ENCODE measurements around the gene ZPBP. TPM values are rescaled to one million over a fixed set of nuclear protein-coding genes. Genes with fewer than 3 reads are reported as not detected.

The ZPBP gene
- total RNA-seq, 1 donor from 2014 or later: not detected

DNA sequence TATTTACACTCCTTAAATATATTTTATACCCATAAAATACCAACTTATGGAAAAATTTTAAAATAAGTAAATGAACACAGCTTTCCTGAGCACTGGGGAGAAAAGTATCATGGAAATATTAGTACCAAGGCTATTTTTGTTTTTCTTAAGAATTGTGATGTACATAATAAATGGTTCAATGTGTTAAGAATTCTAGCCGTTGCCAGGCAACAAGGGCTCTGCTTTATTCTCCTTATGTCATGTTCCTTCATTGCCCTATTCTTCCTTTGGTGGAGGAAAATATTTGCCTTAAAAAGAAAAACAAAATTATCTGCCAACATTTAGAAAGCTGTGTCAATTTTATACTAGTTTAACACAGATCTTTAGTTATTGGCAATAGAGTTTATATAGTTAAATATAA, 2.6 kb upstream of the ZPBP start:
- no peaks in the 10 kb centered on the region for H3K36me3 ChIP-seq (ENCODE audit: insufficient read depth, low read length)
- no peak overlapping the region for H3K27ac ChIP-seq (ENCODE audit: low read depth, low read length)
- no peaks in the 10 kb centered on the region for H3K9me3 Mint-ChIP-seq (ENCODE audit: unreplicated experiment)
- no peaks in the 10 kb centered on the region for H3K27me3 ChIP-seq (ENCODE audit: insufficient read depth, low read length)
- H3K4me2 ChIP-seq (ENCODE audit: low read length): no peak overlapping the region
- no peak overlapping the region for H3K27ac Mint-ChIP-seq (ENCODE audit: unreplicated experiment)
- no peak overlapping the region for H3K4me3 Mint-ChIP-seq (ENCODE audit: unreplicated experiment)
- H4K20me1 ChIP-seq (ENCODE audit: insufficient read depth, low read length): no peaks in the 10 kb centered on the region
- H3K79me2 ChIP-seq (ENCODE audit: insufficient read depth, low read length): no peaks in the 10 kb centered on the region
- no peaks in the 10 kb centered on the region for H3K27me3 Mint-ChIP-seq (ENCODE audit: low read depth, unreplicated experiment)
- H3K9ac ChIP-seq (ENCODE audit: low read length): no peak overlapping the region
- no peaks in the 10 kb centered on the region for H3K36me3 Mint-ChIP-seq (ENCODE audit: low read depth, unreplicated experiment)
- TF ChIP-seq, protein P1, sequence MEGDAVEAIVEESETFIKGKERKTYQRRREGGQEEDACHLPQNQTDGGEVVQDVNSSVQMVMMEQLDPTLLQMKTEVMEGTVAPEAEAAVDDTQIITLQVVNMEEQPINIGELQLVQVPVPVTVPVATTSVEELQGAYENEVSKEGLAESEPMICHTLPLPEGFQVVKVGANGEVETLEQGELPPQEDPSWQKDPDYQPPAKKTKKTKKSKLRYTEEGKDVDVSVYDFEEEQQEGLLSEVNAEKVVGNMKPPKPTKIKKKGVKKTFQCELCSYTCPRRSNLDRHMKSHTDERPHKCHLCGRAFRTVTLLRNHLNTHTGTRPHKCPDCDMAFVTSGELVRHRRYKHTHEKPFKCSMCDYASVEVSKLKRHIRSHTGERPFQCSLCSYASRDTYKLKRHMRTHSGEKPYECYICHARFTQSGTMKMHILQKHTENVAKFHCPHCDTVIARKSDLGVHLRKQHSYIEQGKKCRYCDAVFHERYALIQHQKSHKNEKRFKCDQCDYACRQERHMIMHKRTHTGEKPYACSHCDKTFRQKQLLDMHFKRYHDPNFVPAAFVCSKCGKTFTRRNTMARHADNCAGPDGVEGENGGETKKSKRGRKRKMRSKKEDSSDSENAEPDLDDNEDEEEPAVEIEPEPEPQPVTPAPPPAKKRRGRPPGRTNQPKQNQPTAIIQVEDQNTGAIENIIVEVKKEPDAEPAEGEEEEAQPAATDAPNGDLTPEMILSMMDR (IDR thresholded peaks at IDR 0.05; ENCODE audit: insufficient read depth, low read depth, low read length): no peak
- TF ChIP-seq EZH2 (IDR thresholded peaks at IDR 0.05; ENCODE audit: insufficient read depth, low read length): no peak
- FAIRE-seq (no peak), DNase-seq (ENCODE audit: low read depth) (no peak)
- no peak overlapping the region for H2AFZ ChIP-seq (ENCODE audit: low read depth, low read length)
- no peaks in the 10 kb centered on the region for H3K4me1 Mint-ChIP-seq (ENCODE audit: low read depth, unreplicated experiment)
- no peak overlapping the region for H3K4me3 ChIP-seq (ENCODE audit: insufficient read depth, low read depth, low read length)
- no peaks in the 10 kb centered on the region for H3K9me3 ChIP-seq (ENCODE audit: insufficient read depth, low read depth, low read length)
- no peaks in the 10 kb centered on the region for H3K4me1 ChIP-seq (ENCODE audit: insufficient read depth, low read length)

DNA sequence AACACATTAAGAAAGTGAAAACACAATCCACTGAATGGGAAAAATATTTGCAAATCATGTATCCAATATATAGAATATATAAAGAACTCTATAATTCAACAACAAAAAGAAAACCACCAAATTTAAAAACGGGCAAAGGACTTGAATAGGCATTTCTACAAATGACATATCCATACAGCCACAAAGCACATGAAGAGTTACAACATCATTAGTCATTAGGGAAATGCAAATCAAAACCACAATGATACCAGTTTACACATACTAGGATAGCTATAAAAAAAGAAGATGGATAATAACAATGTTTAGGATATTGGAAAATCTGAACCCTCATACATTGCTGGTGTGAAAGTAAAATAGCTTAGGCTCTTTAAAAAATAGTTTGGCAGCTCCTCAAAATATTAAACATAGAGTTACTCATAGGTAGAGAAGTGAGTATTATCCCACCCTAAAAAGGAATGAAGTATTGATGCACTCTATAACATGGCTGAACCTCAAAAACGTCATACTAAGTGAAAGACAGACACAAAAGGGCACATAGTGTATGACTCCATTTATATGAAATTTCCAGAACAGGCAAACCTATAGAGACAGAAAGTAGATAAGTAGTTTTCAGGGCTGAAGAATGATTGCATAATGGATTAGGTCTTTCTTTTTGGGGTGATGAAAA, 4.5 kb downstream of the ZPBP start:
- no peaks in the 10 kb centered on the region for H3K9me3 ChIP-seq (ENCODE audit: insufficient read depth, low read depth, low read length)
- Mint-ChIP-seq H3K4me1 (ENCODE audit: low read depth, unreplicated experiment) (no peaks in the 10 kb centered on the region), H3K36me3 (ENCODE audit: low read depth, unreplicated experiment) (no peaks in the 10 kb centered on the region), H3K4me3 (ENCODE audit: unreplicated experiment) (no peak overlapping the region), H3K27me3 (ENCODE audit: low read depth, unreplicated experiment) (no peaks in the 10 kb centered on the region), H3K27ac (ENCODE audit: unreplicated experiment) (no peak overlapping the region), H3K9me3 (ENCODE audit: unreplicated experiment) (no peaks in the 10 kb centered on the region)
- FAIRE-seq: no peak
- DNase-seq (ENCODE audit: low read depth): no peak
- H3K4me3 ChIP-seq (ENCODE audit: insufficient read depth, low read depth, low read length): no peak overlapping the region
- H3K4me1 ChIP-seq (ENCODE audit: insufficient read depth, low read length): no peaks in the 10 kb centered on the region
- H3K27me3 ChIP-seq (ENCODE audit: insufficient read depth, low read length): no peaks in the 10 kb centered on the region
- H2AFZ ChIP-seq (ENCODE audit: low read depth, low read length): no peak overlapping the region
- H3K27ac ChIP-seq (ENCODE audit: low read depth, low read length): no peak overlapping the region
- H3K9ac ChIP-seq (ENCODE audit: low read length): no peak overlapping the region
- no peak overlapping the region for H3K4me2 ChIP-seq (ENCODE audit: low read length)
- no peaks in the 10 kb centered on the region for H3K79me2 ChIP-seq (ENCODE audit: insufficient read depth, low read length)
- TF ChIP-seq, protein P1 (IDR thresholded peaks at IDR 0.05; ENCODE audit: insufficient read depth, low read depth, low read length): no peak
- no peak for TF ChIP-seq EZH2 (IDR thresholded peaks at IDR 0.05; ENCODE audit: insufficient read depth, low read length)
- no peaks in the 10 kb centered on the region for H4K20me1 ChIP-seq (ENCODE audit: insufficient read depth, low read length)
- no peaks in the 10 kb centered on the region for H3K36me3 ChIP-seq (ENCODE audit: insufficient read depth, low read length)

DNA sequence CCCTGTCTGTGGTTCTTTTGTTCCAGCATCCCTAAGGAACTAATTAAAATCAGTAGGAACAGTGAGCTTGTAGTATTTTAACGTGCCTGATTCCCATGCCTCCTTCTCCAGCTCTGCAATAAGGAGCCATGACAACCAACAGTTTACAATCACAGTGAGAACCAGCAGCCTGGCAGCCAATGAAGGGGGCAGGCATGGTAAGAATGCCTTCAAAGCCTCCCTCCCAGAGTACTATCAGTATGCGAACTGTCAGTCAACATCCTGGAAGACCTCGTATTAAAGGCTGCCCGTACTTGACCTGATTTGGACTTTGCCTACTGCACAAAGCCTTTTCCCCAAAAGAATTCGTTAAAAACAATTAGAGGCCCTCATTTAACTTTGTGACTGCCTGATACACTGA, 7.7 kb downstream of the ZPBP start:
- Mint-ChIP-seq H3K4me3 (ENCODE audit: unreplicated experiment) (no peak overlapping the region), H3K27me3 (ENCODE audit: low read depth, unreplicated experiment) (no peaks in the 10 kb centered on the region), H3K36me3 (ENCODE audit: low read depth, unreplicated experiment) (no peaks in the 10 kb centered on the region), H3K27ac (ENCODE audit: unreplicated experiment) (no peak overlapping the region), H3K9me3 (ENCODE audit: unreplicated experiment) (no peaks in the 10 kb centered on the region), H3K4me1 (ENCODE audit: low read depth, unreplicated experiment) (no peaks in the 10 kb centered on the region)
- no peak for DNase-seq (ENCODE audit: low read depth)
- Histone ChIP-seq H3K36me3 (ENCODE audit: insufficient read depth, low read length) (no peaks in the 10 kb centered on the region), H3K79me2 (ENCODE audit: insufficient read depth, low read length) (no peaks in the 10 kb centered on the region), H3K4me2 (ENCODE audit: low read length) (no peak overlapping the region), H2AFZ (ENCODE audit: low read depth, low read length) (no peak overlapping the region), H3K9me3 (ENCODE audit: insufficient read depth, low read depth, low read length) (no peaks in the 10 kb centered on the region), H3K9ac (ENCODE audit: low read length) (no peak overlapping the region), H3K4me1 (ENCODE audit: insufficient read depth, low read length) (no peaks in the 10 kb centered on the region), H4K20me1 (ENCODE audit: insufficient read depth, low read length) (no peaks in the 10 kb centered on the region), H3K27me3 (ENCODE audit: insufficient read depth, low read length) (no peaks in the 10 kb centered on the region), H3K27ac (ENCODE audit: low read depth, low read length) (no peak overlapping the region), H3K4me3 (ENCODE audit: insufficient read depth, low read depth, low read length) (no peak overlapping the region)
- TF ChIP-seq, protein P1 (IDR thresholded peaks at IDR 0.05; ENCODE audit: insufficient read depth, low read depth, low read length): no peak
- no peak for FAIRE-seq
